Testis (tissue), 3 donors: ENCODE data around the gene TMEM229B. TPM values are rescaled to one million over a fixed set of nuclear protein-coding genes. Genes with fewer than 3 reads are reported as not detected.

Experiments
- DNase-seq: peaks from one replicate; pipeline ENCODE4 v3.0.0-alpha.2; 2019
- H3K27ac ChIP-seq, 2 donors: fragments of 200-600 bp; sonication (generic); one replicate each; pipeline ENCODE4 v1.5.1; 2019
- H3K27me3 ChIP-seq: fragments of 200-600 bp; sonication (generic); one replicate; pipeline ENCODE4 v1.5.1; 2019
- H3K36me3 ChIP-seq: fragments of 200-600 bp; sonication (generic); one replicate; pipeline ENCODE4 v1.5.1; 2017; ENCODE audit warnings: low read depth; ENCODE audit errors: missing control alignments
- H3K4me1 ChIP-seq: fragments of 200-600 bp; sonication (generic); one replicate; pipeline ENCODE4 v1.5.1; 2019
- H3K4me3 ChIP-seq, 2 donors: fragments of 200-600 bp; sonication (generic); one replicate each; pipeline ENCODE4 v1.5.1; 2017 to 2019
- H3K9me3 ChIP-seq: fragments of 200-600 bp; sonication (generic); one replicate; pipeline ENCODE4 v1.5.1; 2017
- POLR2A ChIP-seq: fragments of 450-650 bp; IDR thresholded peaks from one replicate; pipeline ENCODE4 v1.6.1; 2017; ENCODE audit warnings: antibody characterized with exemption, mild to moderate bottlenecking, moderate library complexity
- WGBS, 2 donors: methylation state at CpG; one replicate each; pipeline ENCODE4 v1.1.5; 2018; 5-methylcytosine and 5-hydroxymethylcytosine counted together
- intact Hi-C: fragments of 100-400 bp; cut with DNase I; formaldehyde crosslinking; loops from one replicate; pipeline ENCODE4 v1.15.1; 2023; ENCODE audit warnings: low total_unique reads
- polyA plus RNA-seq: library from polyadenylated mRNA; stranded (reverse); fragments of 350-450 nt; fragmentation: Illumina TruSeq; extraction: RNeasy Lipid Tissue Mini Kit (QIAGEN cat#74804); gene quantifications from one replicate; pipeline ENCODE4 v1.2.3, GENCODE V29; 2014; ENCODE audit warnings: low read depth, low replicate concordance; ENCODE audit not compliant: insufficient read depth
- total RNA-seq, 2 donors: library from RNA; depleted of rRNA; stranded (reverse); fragments of >200 nt; gene quantifications; one replicate each; pipeline ENCODE4 v1.2.3, GENCODE V29; 2016
- TF ChIP-seq, protein P1 (sequence below), 3 experiments: fragments of 450-650 bp in 2 of 3; fragments of 200-600 bp in 1 of 3; sonication (generic) in 1 of 3; IDR thresholded peaks; one replicate each; pipeline ENCODE4 v1.5.1; 2016 to 2019; ENCODE audit warnings: antibody characterized with exemption in 3 of 3, mild to moderate bottlenecking in 2 of 3, moderate library complexity in 1 of 3

Gene TMEM229B
- total and polyA plus RNA-seq, 3 donors from 2014 or later: 12.6 to 77.4 (median 59.6) TPM

DNA sequence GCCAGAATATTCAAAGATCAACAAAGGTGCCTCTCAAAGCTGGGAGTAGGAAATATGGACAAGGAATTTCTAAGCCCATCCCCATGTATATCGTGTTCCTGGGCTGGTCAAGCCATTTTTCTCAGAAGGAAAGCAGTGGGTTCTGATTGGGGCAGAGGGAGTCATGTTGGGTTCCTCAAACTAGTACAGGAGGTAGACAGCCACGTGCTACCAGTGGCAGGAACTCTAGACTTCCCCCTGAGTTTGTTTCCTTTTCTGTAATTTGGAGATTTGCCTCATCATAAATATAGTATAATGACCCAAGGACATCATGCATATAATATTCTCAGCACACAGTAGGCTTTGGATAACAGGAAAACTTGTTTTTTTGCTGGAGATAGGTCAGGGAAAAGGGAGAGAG lies 28.2 kb upstream of the TMEM229B start:
- H3K4me3 ChIP-seq: no peak overlapping the region
- TF ChIP-seq POLR2A: no peak
- TF ChIP-seq, protein P1, sequence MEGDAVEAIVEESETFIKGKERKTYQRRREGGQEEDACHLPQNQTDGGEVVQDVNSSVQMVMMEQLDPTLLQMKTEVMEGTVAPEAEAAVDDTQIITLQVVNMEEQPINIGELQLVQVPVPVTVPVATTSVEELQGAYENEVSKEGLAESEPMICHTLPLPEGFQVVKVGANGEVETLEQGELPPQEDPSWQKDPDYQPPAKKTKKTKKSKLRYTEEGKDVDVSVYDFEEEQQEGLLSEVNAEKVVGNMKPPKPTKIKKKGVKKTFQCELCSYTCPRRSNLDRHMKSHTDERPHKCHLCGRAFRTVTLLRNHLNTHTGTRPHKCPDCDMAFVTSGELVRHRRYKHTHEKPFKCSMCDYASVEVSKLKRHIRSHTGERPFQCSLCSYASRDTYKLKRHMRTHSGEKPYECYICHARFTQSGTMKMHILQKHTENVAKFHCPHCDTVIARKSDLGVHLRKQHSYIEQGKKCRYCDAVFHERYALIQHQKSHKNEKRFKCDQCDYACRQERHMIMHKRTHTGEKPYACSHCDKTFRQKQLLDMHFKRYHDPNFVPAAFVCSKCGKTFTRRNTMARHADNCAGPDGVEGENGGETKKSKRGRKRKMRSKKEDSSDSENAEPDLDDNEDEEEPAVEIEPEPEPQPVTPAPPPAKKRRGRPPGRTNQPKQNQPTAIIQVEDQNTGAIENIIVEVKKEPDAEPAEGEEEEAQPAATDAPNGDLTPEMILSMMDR (IDR thresholded peaks at IDR 0.05): no peak
- no peak for DNase-seq
- intact Hi-C loops: no loop called here
- WGBS, 2 donors: 48 to 51% methylated on average over 2 of the region's 2 CpGs
- H3K27ac ChIP-seq: no peak overlapping the region
- no peaks in the 10 kb centered on the region for H3K36me3 ChIP-seq
- H3K9me3 ChIP-seq: no peaks in the 10 kb centered on the region
- no peaks in the 10 kb centered on the region for H3K27me3 ChIP-seq
- peaks cover 18% of the 10 kb centered on the region for H3K4me1 ChIP-seq

DNA sequence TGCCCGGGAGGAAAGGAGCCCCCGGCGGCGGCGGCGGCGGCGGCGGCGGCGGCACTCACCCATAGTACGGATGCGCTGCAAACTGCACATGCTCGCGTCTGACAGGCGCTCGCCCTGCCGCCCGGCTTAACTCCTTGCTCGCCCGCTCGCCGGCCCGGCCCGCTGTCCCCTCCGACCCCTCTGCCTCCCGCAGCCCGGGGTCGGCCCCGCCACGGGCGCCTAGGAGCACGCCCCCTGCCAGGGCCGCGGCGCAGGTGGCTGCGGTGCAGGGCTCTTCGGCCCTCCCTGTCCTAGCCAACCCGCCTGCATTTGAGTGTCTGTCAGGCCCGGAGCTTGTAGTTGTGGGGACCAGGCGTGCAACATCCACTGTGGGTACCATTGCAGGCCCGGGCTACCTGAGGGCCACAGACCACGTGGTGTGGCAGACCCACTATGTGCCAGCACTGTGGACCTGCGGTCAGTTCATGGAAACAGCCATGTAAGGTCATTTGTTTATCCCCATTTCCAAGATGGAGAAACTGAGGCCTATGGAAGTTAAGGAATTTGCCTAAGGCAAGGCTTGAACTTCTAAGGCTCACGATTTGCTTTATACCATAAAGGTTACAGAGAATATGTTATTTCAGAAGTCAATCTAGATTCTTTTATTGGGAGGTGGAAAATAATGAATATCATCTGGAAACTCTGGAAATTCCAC lies 27.0 kb upstream of the TMEM229B start:
- TF ChIP-seq, protein P1 (IDR thresholded peaks at IDR 0.05): no peak
- TF ChIP-seq POLR2A: no peak
- DNase-seq: peak; percentile 62
- WGBS, 2 donors: 7 to 8% methylated on average over 14 to 38 of the region's 45 CpGs
- Histone ChIP-seq H3K4me3 (peak overlapping the region; percentile 65 to 91), H3K9me3 (no peaks in the 10 kb centered on the region), H3K36me3 (no peaks in the 10 kb centered on the region), H3K27me3 (no peaks in the 10 kb centered on the region), H3K4me1 (peaks cover 23% of the 10 kb centered on the region), H3K27ac (peak overlapping the region in 1 of 2 donors; percentile 74)
- intact Hi-C loops: no loop called here

- H3K27ac ChIP-seq: peak overlapping the region; percentile 74 to 88
- H3K4me3 ChIP-seq: peak overlapping the region; percentile 65 to 91
- WGBS, 2 donors: 0 to 1% methylated on average over 4 to 42 of the region's 75 CpGs
- no peaks in the 10 kb centered on the region for H3K9me3 ChIP-seq
- no peaks in the 10 kb centered on the region for H3K27me3 ChIP-seq
- peaks cover 29% of the 10 kb centered on the region for H3K4me1 ChIP-seq
- H3K36me3 ChIP-seq: no peaks in the 10 kb centered on the region
- intact Hi-C loops: no loop called here
- TF ChIP-seq, protein P1 (IDR thresholded peaks at IDR 0.05): no peak
- no peak for TF ChIP-seq POLR2A
- peak; percentile 40 for DNase-seq
Measured at GRCh38 chr14:67514650-67515385, 26.3 kb upstream of the TMEM229B start.

DNA sequence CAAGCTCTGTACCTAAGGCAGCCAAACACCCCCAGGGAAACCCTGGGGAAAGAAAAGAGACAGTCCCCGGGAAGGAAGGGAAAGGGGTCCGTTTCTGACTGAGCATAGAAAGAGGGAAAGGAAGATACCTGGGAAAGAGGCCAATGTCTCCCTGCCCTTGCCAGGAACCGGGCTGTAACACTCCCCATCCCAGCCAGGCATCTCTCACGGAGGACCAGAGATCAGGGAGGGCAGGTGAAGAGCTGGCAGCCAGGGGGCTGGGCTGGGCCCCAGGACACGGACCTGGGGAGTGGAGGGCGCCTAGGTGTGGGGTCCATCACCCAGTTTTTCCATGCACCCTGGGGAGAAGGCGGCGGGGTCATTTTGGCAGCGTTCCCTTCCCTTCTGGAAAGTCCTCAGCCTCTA lies 25.7 kb upstream of the TMEM229B start:
- peak overlapping the region; percentile 74 to 88 for H3K27ac ChIP-seq
- TF ChIP-seq, protein P1 (IDR thresholded peaks at IDR 0.05): no peak
- TF ChIP-seq POLR2A: no peak
- WGBS, 2 donors: 0 to 27% methylated on average over 4 to 9 of the region's 9 CpGs
- intact Hi-C loops: no loop called here
- no peaks in the 10 kb centered on the region for H3K27me3 ChIP-seq
- H3K4me3 ChIP-seq: peak overlapping the region; percentile 65 to 91
- H3K9me3 ChIP-seq: no peaks in the 10 kb centered on the region
- peaks cover 29% of the 10 kb centered on the region for H3K4me1 ChIP-seq
- H3K36me3 ChIP-seq: no peaks in the 10 kb centered on the region
- peak; percentile 38 for DNase-seq
